ENCODE measurements around the gene STRIP1. TPM values are rescaled to one million over a fixed set of nuclear protein-coding genes. Genes with fewer than 3 reads are reported as not detected.
A peak's percentile ranks its signal among the peaks of the same experiment; 100 is the strongest.

STRIP1 gene
- total and polyA plus RNA-seq, 2 of the 8 experiments (the other 6 are each of a cell fraction or from before 2014, with no cell fraction given), result 21.3 to 45.6 TPM

DNA sequence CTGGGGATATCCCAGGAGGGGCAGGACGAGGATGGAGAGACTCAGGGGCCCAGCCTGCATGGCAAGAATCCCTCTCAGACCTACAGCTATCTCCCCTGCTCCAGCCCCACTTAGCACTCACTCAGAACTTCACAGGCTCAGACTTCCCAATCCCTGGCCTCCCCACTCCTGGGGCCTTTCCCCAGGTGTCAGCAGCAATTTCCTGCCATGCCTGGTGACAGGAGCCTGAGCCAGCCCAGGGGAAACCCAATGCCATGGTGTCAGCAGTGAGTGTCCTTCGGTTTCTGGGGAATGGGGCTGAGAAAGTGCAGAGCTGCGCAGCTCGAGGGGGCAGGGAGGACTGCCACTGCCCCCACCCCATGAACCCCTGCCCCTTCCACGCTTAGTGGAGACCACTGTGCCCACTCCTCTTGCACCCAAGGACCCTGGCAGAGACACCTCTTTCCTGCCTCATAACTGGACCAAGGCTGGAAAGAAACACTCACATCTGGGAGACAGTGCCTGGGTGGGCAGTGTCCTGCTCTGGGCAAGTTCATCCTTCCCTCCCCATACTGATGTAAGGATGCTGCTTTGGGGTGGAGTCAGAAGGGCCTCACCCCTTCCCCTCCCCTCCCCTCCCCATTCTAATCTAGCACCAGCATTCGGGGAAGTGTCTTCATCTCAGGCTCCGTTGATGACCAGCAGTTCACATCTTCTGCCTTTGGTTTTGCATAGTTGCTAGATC, 60.7 kb downstream of the STRIP1 start:
- H4K5ac ChIP-seq (ENCODE audit: insufficient read length, low read depth, low read length), result no peak overlapping the region
- no peaks in the 10 kb centered on the region for H4K20me1 ChIP-seq (replicated peaks in 1 of 2; ENCODE audit: control insufficient read depth in 1 of 2, insufficient read depth in 2 of 2, low read length in 2 of 2)
- H3K23ac ChIP-seq (ENCODE audit: insufficient read length), result no peak overlapping the region
- no peak overlapping the region for H2BK5ac ChIP-seq (ENCODE audit: low read depth, low read length)
- no peak overlapping the region for H2AFZ ChIP-seq (ENCODE audit: low read length)
- no peaks in the 10 kb centered on the region for H3K4me1 ChIP-seq (replicated peaks in 1 of 4; ENCODE audit: control insufficient read depth in 3 of 4, insufficient read depth in 4 of 4, low read length in 3 of 4)
- ChIA-PET POLR2A (ENCODE audit: partially characterized antibody) (no interaction called here), CTCF (ENCODE audit: partially characterized antibody) (interaction anchor here (24.7 to 52.4 kb wide), 3 partner anchors 8 to 41 kb away, joined by 845 to 1450 read pairs (median 845); partner anchors contain the start of genes ALX3, STRIP1 and UBL4B)
- H3K9ac ChIP-seq (replicated peaks in 1 of 4; ENCODE audit: extremely low read depth in 1 of 4, low read depth in 3 of 4, low read length in 3 of 4), result no peak overlapping the region
- H4K91ac ChIP-seq (replicated peaks; ENCODE audit: insufficient read length, low read length), result no peak overlapping the region
- no peaks in the 10 kb centered on the region for H3K9me3 ChIP-seq (ENCODE audit: insufficient read depth in 2 of 2, low read depth in 1 of 2, low read length in 1 of 2)
- no peaks in the 10 kb centered on the region for H3K36me3 ChIP-seq (ENCODE audit: control insufficient read depth in 2 of 4, insufficient read depth in 4 of 4, low read length in 3 of 4)
- 0 out of 2 replicates have a peak overlapping the region, but pooled peaks have one; percentile 4 for H4K8ac ChIP-seq (ENCODE audit: extremely low read depth, insufficient read depth, low read length)
- no peak for DNase-seq (ENCODE audit: low read depth in 1 of 2, low spot score in 2 of 2)
- H3K56ac ChIP-seq (replicated peaks; ENCODE audit: insufficient read length, low read depth, low read length), result no peak overlapping the region
- H3K4ac ChIP-seq (replicated peaks; ENCODE audit: insufficient read length, low read depth, low read length), result no peak overlapping the region
- H3K14ac ChIP-seq (ENCODE audit: insufficient read length), result no peak overlapping the region
- WGBS, 2 experiments (ENCODE audit: extremely low coverage in 1 of 2, insufficient coverage in 1 of 2, insufficient read length in 1 of 2, insufficient replicate concordance in 2 of 2, low coverage in 1 of 2, low lambda C conversion rate in 2 of 2, missing lambda C conversion rate in 1 of 2), result 69% methylated on average over 5 of the region's 7 CpGs; no CpG with 5 or more reads in 1 of the 2 experiments
- H2BK20ac ChIP-seq (ENCODE audit: low read length), result no peak overlapping the region
- H3K79me2 ChIP-seq (ENCODE audit: control insufficient read depth in 1 of 2, insufficient read depth in 2 of 2, low read length in 2 of 2), result no peaks in the 10 kb centered on the region
- H3K4me2 ChIP-seq (ENCODE audit: insufficient read depth in 1 of 2, low read depth in 2 of 2, low read length in 2 of 2), result no peak overlapping the region
- no peaks in the 10 kb centered on the region for H3K79me1 ChIP-seq (ENCODE audit: low read depth, low read length)
- H2BK120ac ChIP-seq (replicated peaks; ENCODE audit: low read depth, low read length), result no peak overlapping the region
- peaks cover 0 to 4% (median 0%) of the 10 kb centered on the region in 4 experiments; a peak in 2 of 7 replicates for H3K27me3 ChIP-seq (replicated peaks in 1 of 4; ENCODE audit: control insufficient read depth in 3 of 4, extremely low read depth in 1 of 4, insufficient read depth in 3 of 4, low read length in 3 of 4)
- no peak overlapping the region for H3K18ac ChIP-seq (ENCODE audit: extremely low read depth, low read length)
- no peak overlapping the region for H2BK12ac ChIP-seq (ENCODE audit: low read depth, low read length)
- no peak overlapping the region for H3K4me3 ChIP-seq (ENCODE audit: extremely low read depth in 1 of 4, insufficient read depth in 2 of 4, low read depth in 3 of 4, low read length in 4 of 4)
- no peak overlapping the region for H2BK15ac ChIP-seq (ENCODE audit: low read length)
- H3K27ac ChIP-seq (ENCODE audit: low read depth, low read length), result no peak overlapping the region
- FAIRE-seq, result no peak
- H3K23me2 ChIP-seq (ENCODE audit: low read depth, low read length), result no peaks in the 10 kb centered on the region
- no peak overlapping the region for H2AK5ac ChIP-seq (ENCODE audit: low read depth, low read length)
- TF ChIP-seq SP1 (IDR thresholded peaks at IDR 0.05; ENCODE audit: low read depth, low read length), result no peak
- no peak for TF ChIP-seq SIRT6 (IDR thresholded peaks at IDR 0.05; ENCODE audit: low read length)
- no peak for TF ChIP-seq NRF1 (IDR thresholded peaks at IDR 0.05; ENCODE audit: low read depth, low read length)
- no peak for TF ChIP-seq BACH1 (IDR thresholded peaks at IDR 0.05; ENCODE audit: low read length)
- no peak for TF ChIP-seq POU5F1 (IDR thresholded peaks at IDR 0.05; ENCODE audit: low read depth, low read length)
- TF ChIP-seq RBBP5 (IDR thresholded peaks at IDR 0.05; ENCODE audit: borderline replicate concordance, low read depth, low read length), result no peak
- no peak for TF ChIP-seq PHF8 (conservative IDR thresholded peaks at IDR 0.05; ENCODE audit: low read depth, low read length)
- TF ChIP-seq TBP (IDR thresholded peaks at IDR 0.05; ENCODE audit: low read depth, low read length), result no peak
- TF ChIP-seq CHD2 (IDR thresholded peaks at IDR 0.05; ENCODE audit: low read length), result no peak
- no peak for TF ChIP-seq TCF12 (IDR thresholded peaks at IDR 0.05; ENCODE audit: low read depth, low read length)
- no peak for TF ChIP-seq TEAD4 (IDR thresholded peaks at IDR 0.05; ENCODE audit: low read depth, low read length)
- TF ChIP-seq TAF7 (optimal IDR thresholded peaks at IDR 0.05; ENCODE audit: borderline replicate concordance, low read depth, low read length), result no peak
